NCI-H128 (cell line): ENCODE measurements around the gene ADAMTS15.
A peak's percentile ranks its signal among the peaks of the same experiment; 100 is the strongest.

Source experiments
- DNase-seq: peaks from one replicate; lab custom pipeline; 2025; ENCODE audit not compliant: unreplicated experiment; lab: John Stamatoyannopoulos, UW

The ADAMTS15 gene

DNA sequence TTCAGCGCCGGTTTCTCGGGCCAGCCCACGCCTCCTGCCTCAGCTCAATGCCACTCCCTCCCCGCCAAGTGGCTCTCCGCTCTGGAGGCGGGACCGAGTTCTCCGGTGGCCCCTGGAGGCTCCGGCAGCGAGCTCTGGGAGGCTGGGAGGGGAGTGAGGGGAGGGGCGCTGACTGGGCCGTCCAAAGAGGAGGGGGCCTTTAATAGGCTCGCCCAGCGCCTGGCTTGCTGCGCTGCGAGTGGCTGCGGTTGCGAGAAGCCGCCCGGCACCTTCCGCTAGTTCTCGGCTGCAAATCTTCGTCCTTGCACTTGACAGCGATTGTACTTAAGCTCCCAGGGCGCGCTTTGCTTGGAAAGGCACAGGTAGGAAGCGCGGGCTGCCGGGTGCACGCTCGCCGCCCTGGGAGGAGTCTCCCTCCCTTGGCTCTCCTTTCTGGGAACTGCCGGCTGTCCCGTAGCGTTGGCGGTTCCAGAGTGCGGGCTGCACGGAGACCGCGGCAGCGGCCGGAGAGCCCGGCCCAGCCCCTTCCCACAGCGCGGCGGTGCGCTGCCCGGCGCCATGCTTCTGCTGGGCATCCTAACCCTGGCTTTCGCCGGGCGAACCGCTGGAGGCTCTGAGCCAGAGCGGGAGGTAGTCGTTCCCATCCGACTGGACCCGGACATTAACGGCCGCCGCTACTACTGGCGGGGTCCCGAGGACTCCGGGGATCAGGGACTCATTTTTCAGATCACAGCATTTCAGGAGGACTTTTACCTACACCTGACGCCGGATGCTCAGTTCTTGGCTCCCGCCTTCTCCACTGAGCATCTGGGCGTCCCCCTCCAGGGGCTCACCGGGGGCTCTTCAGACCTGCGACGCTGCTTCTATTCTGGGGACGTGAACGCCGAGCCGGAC lies at the start of gene ADAMTS15:
Gene ADAMTS15, plus strand, starts transcription at position 230 of the 894 bp plus-strand sequence. Its CDS starts 329 bp downstream, at position 559.
- DNase-seq: peak; percentile 63

DNA sequence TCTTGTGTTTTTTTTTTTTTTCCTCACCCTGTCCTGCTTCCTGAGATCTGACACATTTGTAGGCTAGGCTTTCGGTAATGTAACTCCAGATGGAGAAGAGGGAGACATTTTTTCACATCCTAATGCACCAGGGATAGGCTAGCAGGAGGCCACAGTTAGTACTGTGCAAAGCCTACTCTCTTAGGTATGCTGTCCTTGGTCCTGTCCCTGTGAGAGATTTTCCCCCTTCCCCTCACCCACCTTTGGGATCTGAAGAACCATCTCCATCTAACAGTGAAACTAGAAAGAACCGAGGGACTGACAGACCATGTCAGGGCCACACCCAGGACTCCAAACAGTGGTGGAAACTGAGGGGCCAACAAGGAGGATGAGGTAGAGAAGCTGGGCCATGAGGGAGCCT lies 49.2 kb upstream of the ADAMTS15 start:
- no peak for DNase-seq

DNA sequence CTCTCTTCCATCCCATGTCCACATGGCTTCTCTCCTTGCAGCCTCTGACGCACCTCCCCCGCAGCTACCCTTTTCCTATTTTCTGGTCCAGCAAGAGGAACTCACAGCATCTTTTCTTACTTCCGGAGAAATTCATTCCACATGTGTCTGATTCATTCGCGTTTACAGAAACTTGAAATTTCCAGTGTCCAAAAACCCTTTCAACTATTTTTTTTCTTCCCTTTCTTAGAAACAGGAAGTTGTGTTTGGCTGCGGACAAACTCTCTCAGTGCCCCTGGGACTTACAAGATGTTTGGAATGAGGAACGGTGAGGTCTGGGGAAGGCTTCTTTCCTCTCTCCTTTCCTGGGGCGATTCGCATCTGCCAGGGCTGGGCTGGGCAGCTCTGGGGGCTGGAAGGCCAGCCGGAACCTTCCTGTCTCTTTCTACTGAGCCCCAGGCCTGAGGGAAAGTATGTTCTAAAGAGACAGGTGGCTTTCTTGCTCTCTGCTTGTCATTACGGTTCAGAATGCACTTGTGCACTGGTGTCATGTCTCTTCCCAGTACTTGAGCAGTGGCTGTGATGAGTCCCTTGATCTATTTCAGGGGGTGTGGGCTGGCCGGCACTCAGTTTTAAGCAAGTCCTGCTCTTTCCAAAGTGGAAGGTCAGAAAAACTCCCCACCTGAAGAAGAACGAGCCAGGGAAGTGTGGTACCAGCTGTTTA lies 47.5 kb upstream of the ADAMTS15 start:
- DNase-seq: no peak

DNA sequence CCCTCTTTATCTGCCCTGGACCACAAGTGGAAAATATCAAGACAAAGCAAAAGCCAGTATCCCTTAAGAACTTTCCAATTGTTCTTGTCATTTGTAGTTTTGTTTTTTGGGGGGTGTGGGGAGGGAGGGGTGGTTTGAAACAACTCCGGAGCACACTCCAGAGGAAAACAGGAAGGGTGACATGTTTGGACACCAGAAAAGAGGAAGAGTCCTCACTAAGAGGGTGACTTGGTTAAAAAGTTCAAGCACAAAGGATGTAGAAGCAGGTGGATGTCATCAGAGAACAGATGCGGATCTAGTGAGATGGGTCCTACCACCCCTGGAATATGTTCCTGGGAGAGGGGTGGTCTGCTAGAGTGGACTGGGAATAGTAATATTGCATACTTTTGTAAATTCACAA lies 45.9 kb upstream of the ADAMTS15 start:
- DNase-seq: no peak

DNA sequence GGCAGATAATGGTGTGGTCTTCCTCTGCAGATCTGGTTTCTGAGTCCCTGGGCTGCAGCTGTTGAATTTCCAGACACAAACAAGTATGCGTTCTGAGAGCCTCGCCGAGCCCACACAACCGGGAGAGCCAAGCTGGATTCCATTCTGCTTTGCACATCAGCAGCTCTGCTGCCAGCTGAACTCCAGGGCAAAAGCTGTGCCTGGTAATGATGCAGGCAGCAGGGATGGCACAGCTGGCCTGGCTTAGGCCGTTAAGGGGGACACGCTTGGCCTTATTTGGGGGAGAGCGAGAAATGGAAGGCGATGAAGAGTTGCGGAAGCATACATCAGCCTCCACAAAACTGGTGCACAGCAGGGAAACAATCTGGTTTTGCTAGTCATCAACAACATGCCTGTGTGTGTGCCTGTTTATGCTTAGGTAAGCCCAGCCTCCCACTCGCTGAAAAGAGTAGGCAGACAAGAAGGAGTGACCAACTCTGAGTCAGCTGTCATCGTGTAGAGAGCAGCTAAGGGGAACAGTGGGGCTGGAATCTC lies 45.1 kb upstream of the ADAMTS15 start:
- no peak for DNase-seq

GRCh38 chr11:130403967-130404366 lies 44.5 kb upstream of the ADAMTS15 start:
- no peak for DNase-seq

GRCh38 chr11:130404727-130405126 lies 43.7 kb upstream of the ADAMTS15 start:
- DNase-seq: no peak

GRCh38 chr11:130405428-130405827 lies 43.0 kb upstream of the ADAMTS15 start:
- no peak for DNase-seq

DNA sequence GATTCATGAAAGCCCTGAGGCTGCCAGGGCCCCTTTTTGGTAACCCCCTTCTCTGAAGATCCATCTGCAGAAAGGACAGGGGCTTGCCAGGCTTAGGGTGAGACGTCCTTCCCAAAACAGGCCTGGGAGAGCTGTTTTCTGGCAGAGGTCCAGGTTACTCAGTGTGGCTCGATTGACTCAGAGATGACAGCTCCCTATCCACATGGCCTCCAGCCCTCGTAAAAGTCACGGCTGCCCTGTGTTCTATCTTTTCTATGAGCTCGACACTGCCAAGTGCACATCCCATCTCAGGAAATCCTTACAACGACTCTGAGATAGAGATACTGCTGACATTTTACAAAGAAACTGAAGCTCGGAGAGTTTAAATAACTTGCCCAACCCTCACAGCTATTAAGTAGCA lies 40.5 kb upstream of the ADAMTS15 start:
- no peak for DNase-seq

DNA sequence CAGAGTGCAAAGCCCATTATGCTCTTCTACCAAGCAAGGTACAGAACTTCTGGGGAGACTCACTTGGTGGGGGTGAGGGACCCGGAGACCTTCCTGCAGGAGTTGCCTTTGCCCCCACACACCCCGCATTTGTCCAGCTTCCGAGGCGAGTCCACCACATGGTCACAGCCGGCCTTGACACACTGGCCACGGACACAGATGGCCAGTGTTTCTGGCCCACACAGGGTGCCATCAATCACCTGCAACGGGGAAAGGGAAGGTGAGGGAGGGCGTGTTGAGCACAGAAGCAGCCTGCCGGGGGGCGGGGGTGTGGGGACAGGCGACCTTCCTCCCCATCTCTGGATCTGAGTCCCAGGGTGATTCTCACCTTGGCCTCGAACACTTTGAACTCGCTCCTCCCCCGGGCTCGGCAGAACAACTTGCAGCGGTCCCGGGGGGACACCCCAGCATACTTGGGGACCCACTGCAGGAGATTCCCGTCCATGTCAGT lies 40.0 kb upstream of the ADAMTS15 start:
- DNase-seq: no peak

GRCh38 chr11:130408901-130409300 lies 39.5 kb upstream of the ADAMTS15 start:
- no peak for DNase-seq

DNA sequence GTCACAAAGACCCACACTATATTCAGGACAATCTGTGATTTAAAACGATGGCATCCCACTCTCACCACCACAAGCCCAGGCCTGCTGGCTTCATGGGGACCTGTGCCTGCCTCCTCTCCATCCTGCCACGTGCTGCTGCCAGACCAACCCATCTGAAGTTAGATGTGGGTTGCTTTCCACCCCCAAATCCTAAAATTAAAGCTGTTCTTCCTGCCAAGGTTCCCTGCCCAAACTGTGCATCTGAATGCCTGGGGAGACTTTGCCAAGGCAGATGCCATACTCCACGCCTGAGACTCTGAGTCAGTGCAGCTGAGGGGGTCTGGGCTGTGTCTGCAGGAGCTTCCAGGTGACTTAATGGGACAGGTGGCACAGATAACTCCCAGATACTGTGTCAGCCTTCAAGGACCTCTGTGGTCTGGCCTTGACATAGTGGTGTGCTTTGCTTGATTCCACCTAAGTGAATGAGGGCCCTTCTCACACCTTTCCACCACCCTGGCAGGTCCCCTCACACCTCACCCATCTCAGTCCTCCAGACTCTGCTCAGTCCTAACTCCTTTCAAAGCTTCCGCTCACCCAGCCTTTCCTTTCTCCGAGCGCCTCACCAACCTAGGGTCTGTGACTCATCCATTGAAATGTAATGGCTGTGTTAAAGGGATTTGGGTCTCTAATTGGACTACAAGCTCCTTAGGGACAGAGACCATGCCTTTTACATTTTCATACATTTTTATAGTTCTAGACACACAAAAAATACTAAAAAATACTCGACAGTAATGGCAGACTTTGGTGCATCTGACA lies 38.7 kb upstream of the ADAMTS15 start:
- DNase-seq: no peak

DNA sequence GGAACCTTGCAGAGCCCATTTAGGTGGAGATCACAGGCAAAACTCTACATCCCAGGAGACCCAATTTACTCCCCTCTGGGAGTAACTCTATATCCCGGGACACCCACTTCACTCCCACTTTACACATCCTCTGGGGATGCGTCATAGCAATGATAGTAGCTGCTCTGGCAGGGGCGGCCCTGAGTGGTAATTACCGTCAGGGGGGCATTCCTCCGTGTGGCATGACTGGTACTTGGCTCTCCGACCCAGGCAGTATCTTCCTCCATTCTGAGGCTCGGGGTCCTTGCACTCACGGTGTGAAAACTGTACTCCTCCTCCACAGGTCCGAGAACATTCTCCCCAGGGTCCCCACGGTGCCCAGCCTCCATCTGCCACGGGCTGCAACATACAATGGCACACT lies 37.2 kb upstream of the ADAMTS15 start:
- no peak for DNase-seq

GRCh38 chr11:130413405-130414106 lies 34.9 kb upstream of the ADAMTS15 start:
- no peak for DNase-seq

DNA sequence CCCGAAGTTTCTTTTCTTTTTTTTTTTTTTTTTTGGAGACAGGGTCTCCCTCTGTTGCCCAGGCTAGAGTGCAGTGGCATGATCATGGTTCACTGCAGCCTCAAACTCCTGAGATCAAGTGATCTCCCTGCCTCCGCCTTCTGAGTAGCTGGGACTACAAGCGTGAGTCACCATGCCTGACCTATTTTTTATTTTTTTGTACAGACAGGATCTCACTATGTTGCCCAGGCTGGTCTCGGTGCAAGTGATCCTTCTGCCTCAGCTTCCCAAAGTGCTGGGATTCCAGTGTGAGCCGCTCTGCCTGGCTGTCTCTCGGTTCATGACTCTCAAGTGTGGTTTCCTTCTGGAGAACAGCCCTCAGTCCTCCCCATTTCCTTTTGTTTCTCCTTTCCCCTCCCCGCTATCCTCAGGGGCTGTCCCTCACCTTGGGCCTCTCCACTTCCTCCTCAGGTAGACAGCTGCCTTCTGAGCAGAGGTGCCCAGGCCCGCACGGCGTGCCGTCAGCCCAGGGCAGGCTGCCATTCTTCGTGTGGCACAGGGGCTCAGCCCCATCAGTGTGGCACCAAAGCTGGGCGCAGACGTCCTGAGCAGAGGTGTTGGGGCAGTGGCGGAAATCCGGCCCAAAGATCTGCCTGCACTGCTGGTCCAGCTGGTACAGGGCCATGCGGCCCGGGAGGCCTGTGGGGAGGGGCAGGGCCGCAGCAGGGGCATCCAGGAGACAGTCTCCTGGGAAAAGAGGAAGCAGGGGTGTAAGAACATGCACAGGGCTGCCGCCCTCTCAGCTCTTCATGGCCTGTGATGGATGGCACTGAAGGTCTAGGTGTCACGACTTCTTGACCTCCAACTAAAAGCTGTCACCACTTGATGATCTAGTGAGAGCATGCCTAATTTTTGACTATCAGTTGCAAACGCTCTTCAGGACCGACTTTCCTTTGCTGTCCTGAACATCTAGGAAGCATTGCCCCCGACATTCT lies 34.1 kb upstream of the ADAMTS15 start:
- DNase-seq: no peak

DNA sequence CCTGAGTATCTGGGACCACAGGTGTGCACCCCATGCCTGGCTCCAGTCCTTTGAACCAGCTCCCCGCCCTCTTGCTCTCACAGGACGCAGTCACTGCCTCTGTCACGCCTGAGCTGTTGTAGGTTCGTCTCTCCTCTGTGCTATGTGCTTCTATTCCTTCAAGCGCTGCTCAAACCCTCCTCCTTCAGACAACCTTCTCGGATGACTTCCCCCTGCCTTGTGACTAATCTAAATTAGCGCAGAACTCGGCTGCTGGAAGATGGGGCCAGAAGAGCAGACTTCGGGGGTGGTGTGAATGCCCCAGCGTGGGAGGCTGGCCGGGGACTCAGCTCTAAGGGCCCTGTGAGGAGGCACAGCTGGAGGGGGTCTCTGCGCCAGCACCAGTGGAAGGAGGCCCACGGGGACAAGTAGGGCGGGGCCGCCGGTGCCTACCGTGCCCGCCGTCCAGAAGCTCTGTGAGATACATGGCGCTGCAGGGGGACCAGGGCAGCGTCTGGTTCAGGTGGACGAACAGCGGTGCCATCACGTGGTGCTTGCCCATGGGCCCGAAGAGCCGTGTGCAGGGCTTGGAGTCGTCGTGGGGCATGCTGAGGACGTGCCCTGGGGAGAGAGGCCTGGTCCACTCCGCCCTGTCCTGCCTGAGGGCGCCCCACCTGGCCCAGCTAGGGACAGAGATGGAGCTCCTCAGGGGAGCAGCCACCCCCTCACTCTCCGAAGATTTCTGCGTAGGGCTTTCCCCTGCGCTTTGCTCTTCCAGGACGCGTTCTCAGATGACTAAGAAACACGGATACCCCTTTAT lies 32.5 kb upstream of the ADAMTS15 start:
- DNase-seq: no peak

DNA sequence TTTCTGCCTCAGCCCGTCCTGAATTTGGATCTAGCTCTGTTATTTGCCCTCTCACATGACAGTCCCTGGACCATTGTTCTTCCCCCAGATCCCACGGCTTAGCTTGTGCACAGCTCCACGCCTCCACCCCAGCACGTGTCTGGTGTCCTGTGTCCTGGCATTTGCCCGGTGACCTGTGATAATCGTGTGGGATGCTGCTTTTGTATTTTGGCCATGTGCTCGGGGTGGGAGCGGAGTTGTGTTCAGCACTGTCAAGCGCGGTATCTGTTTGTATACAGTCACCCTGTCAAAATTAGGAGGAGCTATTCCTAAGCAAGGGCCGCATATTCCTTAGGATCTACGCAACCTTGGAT lies 31.9 kb upstream of the ADAMTS15 start:
- DNase-seq: no peak

GRCh38 chr11:130416906-130417305 lies 31.5 kb upstream of the ADAMTS15 start:
- DNase-seq: no peak

- no peak for DNase-seq
These were observed 30.2 kb upstream of the ADAMTS15 start for GRCh38 chr11:130418210-130418609.
